ENCODE results near the gene GATAD2B.
"Not testable (repeated sequence)": the region's sequence is repeated elsewhere in the genome, so short reads cannot be mapped to it uniquely, and the experiment has no call there.

The GATAD2B gene

DNA sequence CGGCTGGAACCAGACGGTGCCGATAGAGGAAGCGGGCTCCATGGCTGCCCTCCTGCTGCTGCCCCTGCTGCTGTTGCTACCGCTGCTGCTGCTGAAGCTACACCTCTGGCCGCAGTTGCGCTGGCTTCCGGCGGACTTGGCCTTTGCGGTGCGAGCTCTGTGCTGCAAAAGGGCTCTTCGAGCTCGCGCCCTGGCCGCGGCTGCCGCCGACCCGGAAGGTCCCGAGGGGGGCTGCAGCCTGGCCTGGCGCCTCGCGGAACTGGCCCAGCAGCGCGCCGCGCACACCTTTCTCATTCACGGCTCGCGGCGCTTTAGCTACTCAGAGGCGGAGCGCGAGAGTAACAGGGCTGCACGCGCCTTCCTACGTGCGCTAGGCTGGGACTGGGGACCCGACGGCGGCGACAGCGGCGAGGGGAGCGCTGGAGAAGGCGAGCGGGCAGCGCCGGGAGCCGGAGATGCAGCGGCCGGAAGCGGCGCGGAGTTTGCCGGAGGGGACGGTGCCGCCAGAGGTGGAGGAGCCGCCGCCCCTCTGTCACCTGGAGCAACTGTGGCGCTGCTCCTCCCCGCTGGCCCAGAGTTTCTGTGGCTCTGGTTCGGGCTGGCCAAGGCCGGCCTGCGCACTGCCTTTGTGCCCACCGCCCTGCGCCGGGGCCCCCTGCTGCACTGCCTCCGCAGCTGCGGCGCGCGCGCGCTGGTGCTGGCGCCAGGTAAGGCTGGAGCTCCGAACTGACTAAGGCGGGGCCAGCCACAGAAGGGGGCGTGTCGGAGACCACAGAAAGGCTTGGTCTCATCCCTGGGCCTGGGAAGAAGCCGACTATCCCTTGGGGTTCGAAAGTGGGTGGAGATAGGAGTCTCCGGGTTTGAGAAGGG, 147.1 kb downstream of the GATAD2B start:
- DNase-seq, result no peak

DNA sequence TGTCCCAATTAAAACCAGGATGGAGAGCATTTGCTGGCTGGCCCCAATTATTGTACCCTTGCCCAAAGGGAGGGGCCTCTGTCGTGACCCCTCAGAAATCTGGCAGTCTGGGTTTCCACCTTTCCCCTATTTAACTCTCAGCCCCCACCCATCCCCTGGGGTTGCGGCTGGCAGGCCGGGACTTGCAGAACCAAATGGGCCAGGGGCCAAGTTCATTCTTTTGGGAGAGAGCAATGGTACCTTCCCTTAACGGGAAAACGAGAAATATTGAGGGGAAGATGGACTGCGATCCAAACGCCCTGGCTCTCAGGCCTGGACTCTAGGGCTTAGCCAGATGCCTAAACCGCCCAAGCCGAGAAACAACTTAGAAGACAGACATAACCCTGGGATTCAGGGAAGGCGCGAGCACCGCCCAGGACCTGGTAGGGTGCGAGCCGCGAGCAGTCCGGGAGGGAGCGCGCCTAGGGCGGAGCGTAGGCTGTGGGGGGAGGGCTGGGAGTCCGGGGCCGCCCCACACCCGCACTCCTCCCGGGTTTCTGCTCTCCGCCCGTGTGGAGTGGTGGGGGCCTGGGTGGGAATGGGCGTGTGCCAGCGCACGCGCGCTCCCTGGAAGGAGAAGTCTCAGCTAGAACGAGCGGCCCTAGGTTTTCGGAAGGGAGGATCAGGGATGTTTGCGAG, 147.9 kb downstream of the GATAD2B start, which contains the start of gene SLC27A3:
Gene SLC27A3, plus strand, starts transcription at position 628 of the 678 bp plus-strand sequence. CDS start 91 bp downstream, outside the sequence.
- no peak for DNase-seq

DNA sequence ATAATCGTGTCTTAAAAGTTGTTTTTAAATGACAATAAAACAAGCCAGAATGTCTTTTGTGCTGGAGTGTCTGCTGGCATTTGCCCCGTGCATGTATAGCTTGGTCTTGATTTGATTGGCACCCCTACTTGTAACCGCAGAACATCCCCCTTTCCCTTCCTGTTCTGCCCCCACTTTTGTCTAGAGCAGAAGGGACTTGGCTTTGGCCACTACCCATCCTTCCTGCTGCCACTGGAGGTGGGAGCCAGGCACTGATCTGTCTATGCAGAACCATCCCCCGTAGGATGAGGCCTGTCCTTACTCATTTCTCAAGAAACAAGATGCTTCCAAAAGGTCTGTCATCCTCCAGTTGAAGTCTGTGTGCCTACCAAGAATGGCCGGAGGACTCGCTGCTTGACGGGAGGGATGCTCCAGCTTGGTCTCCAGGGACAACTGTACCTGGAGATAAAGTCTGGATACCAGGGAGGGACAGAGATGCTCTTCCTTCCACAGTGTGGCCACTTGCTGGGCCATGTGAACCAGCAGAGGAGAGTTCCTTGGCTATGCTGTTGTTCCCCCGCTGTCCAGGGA, 148.7 kb downstream of the GATAD2B start:
- DNase-seq, result no peak

DNA sequence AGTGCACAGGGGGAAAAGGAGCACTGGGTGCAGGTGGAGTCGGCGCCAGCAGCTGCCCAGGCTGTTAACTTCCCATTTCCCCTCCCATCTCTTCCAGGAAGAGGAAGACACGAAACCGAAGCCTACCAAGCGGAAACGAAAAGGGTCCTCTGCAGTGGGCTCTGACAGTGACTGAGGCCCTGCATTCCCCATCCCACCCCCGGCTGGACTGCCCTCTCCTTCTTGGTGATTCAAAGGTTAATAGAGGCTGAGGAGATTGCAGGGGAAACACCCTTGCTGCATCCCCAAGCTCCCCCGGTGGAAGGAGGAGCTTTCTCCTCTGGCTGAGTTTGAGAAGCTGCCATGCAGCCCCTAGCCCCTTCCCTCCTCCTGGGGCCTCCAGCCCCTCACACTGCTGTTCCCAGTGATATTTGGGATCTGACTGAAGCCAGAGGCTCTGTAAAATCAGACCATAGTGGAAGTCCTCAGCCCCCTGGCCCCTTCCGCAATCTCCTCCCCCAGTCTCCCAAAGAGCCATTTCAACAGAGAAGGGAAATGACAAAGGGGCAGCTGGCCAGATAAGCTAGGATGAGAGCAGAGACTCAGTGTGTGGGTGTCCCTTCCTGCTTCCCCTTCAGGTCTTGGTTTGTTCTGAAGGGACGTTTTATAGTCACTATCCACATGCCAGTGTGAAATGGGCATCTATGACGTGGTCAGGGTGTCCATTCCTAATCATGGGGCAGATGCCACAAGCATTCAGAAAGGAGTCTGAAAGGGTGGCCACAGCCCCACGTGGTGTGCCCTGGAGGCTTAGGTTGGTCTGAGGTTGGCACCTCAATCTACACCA, 149.5 kb downstream of the GATAD2B start:
- no peak for DNase-seq

DNA sequence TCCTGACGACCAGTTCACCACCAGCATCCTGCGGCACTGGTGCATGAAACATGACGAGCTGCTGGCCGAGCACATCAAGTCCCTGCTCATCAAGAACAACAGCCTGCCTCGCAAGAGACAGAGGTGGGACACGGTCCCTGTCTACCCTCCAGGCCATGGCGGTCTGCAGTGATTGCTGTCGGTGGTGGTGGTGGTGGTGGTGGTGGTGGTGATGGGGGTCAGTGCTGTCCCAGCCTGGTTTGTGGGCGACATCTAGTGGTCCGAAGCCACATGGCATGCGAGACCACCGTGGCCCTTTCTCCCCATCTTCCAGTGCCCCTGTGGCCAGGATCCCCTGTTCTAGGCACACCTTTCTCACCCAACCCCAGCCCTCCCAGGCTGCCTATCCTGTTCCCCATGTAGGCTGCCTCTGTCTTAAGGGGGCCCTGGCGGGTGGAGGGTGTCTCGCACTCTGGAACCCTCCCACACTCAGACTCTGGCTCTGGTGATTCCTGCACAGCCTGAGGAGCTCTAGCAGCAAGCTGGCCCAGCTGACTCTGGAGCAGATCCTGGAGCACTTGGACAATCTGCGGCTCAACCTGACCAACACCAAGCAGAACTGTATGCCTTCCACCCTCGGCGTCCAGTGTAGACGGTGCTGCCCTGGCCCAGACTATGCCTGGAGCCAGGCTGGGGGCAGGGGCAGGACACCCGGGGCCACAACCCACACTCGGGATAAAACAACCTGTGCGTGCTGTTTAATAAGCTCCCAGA, 150.8 kb downstream of the GATAD2B start:
- no peak for DNase-seq

DNA sequence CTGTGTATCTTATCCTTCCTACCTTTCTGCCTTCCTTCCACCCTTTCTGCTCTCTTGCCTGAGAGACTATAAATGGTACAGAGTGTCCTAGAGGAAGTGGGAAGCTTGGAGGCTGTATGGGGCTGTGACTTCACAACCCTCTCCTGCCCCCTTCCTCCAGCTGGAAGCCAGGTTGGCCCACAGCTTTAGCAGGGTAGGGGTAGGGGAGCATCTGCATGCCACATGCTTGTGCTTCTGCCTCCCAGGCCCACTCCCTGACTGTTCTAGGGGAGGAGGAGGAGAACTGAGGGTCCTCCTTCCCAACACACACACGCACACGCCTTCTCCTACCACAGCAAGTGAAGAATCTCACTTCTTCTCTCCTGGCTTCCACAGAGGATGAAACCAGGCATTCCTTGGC, 151.5 kb downstream of the GATAD2B start:
- no peak for DNase-seq

DNA sequence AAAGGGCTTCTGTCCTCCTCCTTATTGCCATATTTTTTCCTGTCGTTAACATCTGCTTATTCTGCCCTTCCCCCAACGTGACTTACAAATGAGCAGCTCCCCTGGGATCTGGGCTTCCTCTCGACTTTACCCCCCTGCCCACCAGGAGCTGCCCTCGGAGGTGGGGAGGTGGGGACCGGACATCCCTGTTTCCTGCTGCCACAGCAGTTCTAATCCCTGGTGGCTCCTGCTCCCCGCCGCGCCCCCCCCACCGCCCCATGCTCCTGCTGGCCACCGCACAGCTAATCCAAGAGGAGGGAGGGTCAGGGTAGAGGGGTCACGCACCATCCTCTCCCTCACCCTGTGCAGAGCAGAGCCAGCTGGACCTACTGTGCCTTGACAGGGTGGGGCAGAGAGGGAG, 152.0 kb downstream of the GATAD2B start:
- DNase-seq, result no peak

DNA sequence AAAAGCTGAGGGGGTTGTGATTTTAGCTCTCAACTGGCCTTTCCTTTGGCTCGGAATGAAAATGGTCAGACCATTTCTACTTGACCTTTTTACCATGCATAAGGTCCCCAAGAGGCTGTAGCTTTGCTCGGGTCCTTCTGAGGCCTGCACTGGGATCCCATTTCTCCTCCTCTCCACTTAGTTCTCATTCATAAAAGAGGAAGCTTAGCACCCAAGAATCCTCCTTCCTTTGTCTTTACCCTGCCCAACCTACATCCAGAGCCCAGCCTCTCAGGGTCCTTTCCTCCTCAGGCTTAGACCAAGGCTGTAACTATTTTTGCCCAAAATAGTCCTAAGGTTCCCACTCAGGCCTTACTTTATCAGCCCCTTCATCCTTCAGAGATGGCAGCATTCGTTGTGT, 153.6 kb downstream of the GATAD2B start:
- DNase-seq, result no peak

DNA sequence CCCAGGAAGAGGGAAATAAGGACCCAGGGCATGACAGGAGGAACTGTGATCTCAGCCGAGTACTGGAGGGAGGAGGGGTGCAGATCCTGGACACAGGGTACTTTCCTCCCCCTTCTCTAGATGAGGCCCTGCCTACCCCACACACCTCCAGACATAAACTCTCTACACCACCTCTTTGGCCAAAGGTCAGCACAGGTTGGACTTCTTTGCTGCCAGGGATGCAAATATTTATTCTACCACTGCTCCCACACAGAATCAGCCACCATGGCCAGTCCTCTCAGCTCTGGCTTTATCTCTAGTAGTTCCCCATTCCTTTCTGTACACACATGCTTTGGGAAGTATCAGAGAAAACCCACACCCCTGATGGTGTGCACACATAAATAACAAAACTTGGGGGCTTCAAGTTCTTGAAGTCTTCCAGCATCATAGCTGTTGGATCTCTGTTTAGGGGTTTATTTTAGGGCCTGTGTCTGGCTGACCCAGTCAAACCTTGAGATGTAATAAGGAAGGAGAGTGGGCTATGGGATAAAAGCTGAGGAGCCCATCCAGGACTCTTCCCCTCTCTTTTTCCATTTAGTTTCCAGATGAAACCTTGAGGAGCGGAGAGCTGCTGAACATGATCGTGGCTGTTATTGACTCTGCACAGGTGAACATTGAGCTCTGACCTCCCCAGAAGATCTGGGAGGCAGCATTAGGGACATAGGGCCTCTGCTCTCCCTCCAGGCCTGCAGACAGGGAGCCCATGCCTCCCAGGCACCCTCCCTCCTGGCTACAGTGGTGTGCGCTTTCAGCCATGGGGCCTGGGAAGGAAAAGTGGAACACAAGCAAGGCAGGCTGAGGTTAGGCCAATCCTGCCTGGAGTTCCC, 154.2 kb downstream of the GATAD2B start:
- DNase-seq, result no peak

DNA sequence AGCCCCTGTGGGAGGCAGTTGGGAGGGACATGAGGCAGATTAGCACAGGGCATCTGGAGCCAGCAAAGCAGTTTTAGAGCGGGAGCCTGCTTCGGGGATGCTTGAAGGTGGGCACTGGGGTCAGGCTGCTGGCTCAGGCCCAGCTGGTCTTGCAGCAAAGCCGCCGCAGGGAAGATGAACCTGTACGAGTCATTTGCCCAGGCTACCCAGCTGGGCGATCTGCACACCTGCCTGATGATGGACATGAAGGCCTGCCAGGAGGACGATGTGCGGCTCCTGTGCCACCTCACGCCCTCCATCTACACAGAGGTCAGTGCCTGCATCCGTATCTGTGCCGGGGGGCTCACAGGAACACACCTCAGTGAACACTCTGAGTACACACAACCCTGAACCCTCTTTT, 155.3 kb downstream of the GATAD2B start:
- no peak for DNase-seq

DNA sequence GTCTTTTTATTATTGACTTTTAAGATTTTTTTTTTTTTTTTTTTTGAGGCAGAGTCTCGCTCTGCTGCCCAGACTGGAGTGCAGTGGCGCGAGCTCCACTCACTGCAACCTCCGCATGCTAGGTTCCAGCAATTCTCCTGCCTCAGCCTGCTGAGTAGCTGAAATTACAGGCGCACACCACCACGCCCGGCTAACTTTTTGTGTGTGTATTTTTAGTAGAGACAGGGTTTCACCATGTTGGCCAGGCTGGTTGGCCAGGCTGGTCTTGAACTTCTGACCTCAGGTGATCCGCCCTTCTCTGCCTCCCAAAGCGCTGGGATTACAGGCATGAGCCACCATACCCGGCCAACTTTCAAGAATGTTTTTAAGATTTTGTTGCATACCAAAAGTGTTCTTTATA, 156.1 kb downstream of the GATAD2B start:
- not testable (repeated sequence) for DNase-seq

DNA sequence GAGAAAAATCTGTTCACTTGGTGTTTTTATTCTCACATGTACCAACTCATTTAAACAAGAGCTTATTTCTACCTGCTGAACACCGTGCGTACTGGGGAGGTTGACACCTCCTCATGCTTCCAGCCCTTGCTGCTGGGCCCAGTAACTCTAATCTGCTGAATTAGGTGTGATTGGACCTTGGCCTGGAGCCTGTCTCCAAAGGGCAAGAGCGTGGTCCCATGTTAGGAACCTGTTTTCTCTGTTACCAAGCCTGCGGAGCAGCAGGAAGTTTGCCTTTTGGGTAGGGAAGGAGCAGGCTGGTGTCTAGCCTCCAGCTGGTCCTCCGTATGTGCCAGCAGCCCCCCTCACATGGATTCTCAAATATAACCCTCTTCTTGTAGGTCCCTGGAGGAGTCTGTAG, 158.5 kb downstream of the GATAD2B start:
- DNase-seq, result no peak

DNA sequence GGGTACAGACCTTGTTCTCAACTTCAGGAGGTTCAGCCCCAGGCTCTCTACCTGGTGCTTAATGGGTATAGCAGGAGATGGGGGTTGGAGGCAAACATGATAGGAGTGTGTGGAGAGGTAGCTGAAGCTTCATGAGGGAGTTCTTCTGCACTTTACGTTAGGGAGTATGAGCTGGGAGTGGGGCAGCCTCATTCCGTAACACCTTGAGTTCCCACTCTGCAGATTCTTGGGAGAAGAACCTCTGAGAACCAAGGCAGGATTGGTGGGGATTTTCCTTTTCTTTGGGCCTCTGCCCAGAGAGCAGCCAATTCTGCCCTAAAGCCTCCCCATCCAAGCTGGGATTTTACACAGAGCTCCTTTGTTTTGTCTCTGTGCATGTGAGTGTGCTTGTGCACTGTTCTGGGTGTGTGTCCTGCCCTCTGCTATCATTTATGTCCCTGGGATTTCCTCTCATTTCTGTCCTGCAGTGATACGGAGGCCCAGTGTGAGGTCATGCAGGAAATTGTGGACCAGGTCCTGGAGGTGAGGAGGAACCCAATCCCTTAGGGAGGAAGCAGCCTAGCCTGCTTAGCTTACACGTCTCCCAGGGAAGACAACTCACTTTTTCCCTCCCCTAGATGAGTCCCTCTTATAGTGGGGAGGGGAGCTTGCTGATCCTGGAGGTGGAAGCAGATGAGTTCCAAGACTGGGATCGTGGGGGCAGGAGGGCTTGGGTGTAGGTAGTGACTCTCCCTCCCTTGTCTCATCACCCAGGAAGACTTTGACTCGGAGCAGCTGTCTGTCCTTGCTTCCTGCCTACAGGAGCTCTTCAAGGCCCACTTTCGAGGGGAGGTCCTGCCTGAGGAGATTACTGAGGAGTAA, 159.2 kb downstream of the GATAD2B start:
- DNase-seq, result no peak

DNA sequence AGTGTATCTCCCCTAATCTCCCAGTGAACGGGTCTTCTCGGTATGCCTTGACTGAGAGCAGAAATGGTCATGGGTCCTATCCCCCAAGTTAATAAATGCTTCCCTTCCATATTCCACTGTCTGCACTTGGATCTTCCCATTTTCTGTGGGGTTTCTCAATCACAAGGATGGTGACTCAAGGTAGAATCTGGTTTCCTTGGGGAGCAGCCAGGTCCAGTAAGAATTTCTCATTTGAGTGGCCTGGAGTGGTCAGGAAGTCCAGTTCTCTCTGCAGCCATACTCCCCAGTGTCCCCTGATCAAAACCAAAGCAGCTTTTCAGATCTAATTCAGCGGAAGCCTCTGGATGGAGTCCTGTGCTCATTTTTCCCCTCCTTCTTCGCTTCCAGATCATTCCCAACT, 162.3 kb downstream of the GATAD2B start:
- DNase-seq, result no peak

Measured in NCI-H524 treated with DMSO at 0.1 percent for 48 hours (cell line).